CD4-positive, alpha-beta T cell (primary cell): ENCODE results near the gene OR51B2. TPM values are rescaled to one million over a fixed set of nuclear protein-coding genes. Genes with fewer than 3 reads are reported as not detected.

ENCODE experiments used
- ATAC-seq: fragments of 200-7000 bp; cut with Tn5 transposase; one replicate; pipeline ENCODE4 v1.10.0; 2022; ENCODE audit warnings: mild to moderate bottlenecking; ENCODE audit not compliant: poor library complexity
- CTCF ChIA-PET: fragments of 350-600 bp; sonication (Branson Sonifier 250); formaldehyde crosslinking; loops from one replicate; lab custom pipeline; 2021; ENCODE audit warnings: antibody characterized with exemption, inconsistent platforms; lab: Charles Lee
- POLR2A ChIA-PET: fragments of 350-600 bp; sonication (Branson Sonifier 250); formaldehyde crosslinking; loops from one replicate; lab custom pipeline; 2021; ENCODE audit warnings: antibody characterized with exemption, inconsistent platforms; lab: Charles Lee
- DNase-seq, 14 experiments: peaks; one replicate each; pipeline ENCODE4 v3.0.0-alpha.2; 2013 to 2020; ENCODE audit warnings: mixed read lengths in 2 of 14
- H3K27ac ChIP-seq, 2 donors: one replicate each; pipeline versions ENCODE4 v1.5.1 to v1.7.0; 2013; ENCODE audit warnings: low read length in 2 of 2, low read depth in 1 of 2, mild to moderate bottlenecking in 1 of 2
- H3K27me3 ChIP-seq, 2 experiments: 1 replicate in 1 of 2; 2 replicates in 1 of 2; pipeline versions ENCODE4 v1.6.1 to v1.7.0; 2013; ENCODE audit warnings: low read length in 2 of 2, control low read depth in 1 of 2, mild to moderate bottlenecking in 1 of 2, moderate library complexity in 1 of 2; ENCODE audit not compliant: insufficient read depth in 2 of 2, control insufficient read depth in 1 of 2
- H3K36me3 ChIP-seq: one replicate; pipeline ENCODE4 v1.6.1; 2013; ENCODE audit warnings: low read length, control low read depth; ENCODE audit not compliant: insufficient read depth
- H3K4me1 ChIP-seq: one replicate; pipeline ENCODE4 v1.6.1; 2013; ENCODE audit warnings: low read length, control low read depth; ENCODE audit not compliant: insufficient read depth
- H3K4me3 ChIP-seq: one replicate; pipeline ENCODE4 v1.5.1; 2013; ENCODE audit warnings: mild to moderate bottlenecking, low read length, moderate library complexity
- H3K9me3 ChIP-seq, 2 experiments: 1 replicate in 1 of 2; 2 replicates in 1 of 2; pipeline versions ENCODE4 v1.6.1 to v1.7.0; 2013; ENCODE audit warnings: low read length in 2 of 2, mild to moderate bottlenecking in 2 of 2, control low read depth in 1 of 2, moderate library complexity in 1 of 2; ENCODE audit not compliant: control insufficient read depth in 1 of 2, insufficient read depth in 1 of 2
- H3K27ac Mint-ChIP-seq: one replicate; pipeline ENCODE4 v1.8.0; 2020; ENCODE audit warnings: mixed read lengths
- H3K27me3 Mint-ChIP-seq: one replicate; pipeline ENCODE4 v1.8.0; 2021; ENCODE audit warnings: mixed read lengths
- H3K36me3 Mint-ChIP-seq: one replicate; pipeline ENCODE4 v1.8.0; 2021; ENCODE audit warnings: low read depth, mixed read lengths
- H3K4me1 Mint-ChIP-seq: one replicate; pipeline ENCODE4 v1.8.0; 2021; ENCODE audit warnings: low read depth, mixed read lengths
- H3K4me3 Mint-ChIP-seq: one replicate; pipeline ENCODE4 v1.8.0; 2020; ENCODE audit warnings: mild to moderate bottlenecking, mixed read lengths
- H3K9me3 Mint-ChIP-seq: one replicate; pipeline ENCODE4 v1.8.0; 2020; ENCODE audit warnings: mixed read lengths
- CTCF ChIP-seq: fragments of 200-600 bp; IDR thresholded peaks from one replicate; pipeline ENCODE4 v1.8.0; 2022; ENCODE audit warnings: antibody characterized with exemption, mild to moderate bottlenecking
- intact Hi-C, 2 experiments: fragments of 100-400 bp; cut with DNase I in 1 of 2; cut with micrococcal nuclease in 1 of 2; formaldehyde crosslinking; loops; one replicate each; pipeline versions ENCODE4 v1.15.1 to v1.9.0; 2023 to 2025; cut with DNase I, micrococcal nuclease
- polyA plus RNA-seq, 2 donors: library from polyadenylated mRNA; unstranded; fragments of 120-200 nt; gene quantifications; one replicate each; pipeline ENCODE4 v1.2.1, GENCODE V29; 2013
- total RNA-seq, 174 experiments: library from RNA in 2 of 174; stranded (reverse) in 2 of 174; gene quantifications; one replicate each; pipeline ENCODE4 v1.2.3 and lab custom pipeline; 2021 to 2026

OR51B2 gene
- total RNA-seq (not detected), total RNA-seq (lab: John Stamatoyannopoulos, UW) (0 to 0.18 (median 0) reads per million in 172 experiments)
- polyA plus RNA-seq (2013, experiment 1 of 2) = not detected
- polyA plus RNA-seq (2013, experiment 2 of 2) = not detected

- Histone ChIP-seq H3K27ac (no peak within 1 kb of the TSS), H3K27me3 (no peaks in the 10 kb centered on the region), H3K36me3 (no peaks in the 10 kb centered on the region), H3K4me3 (no peak within 1 kb of the TSS), H3K4me1 (no peaks in the 10 kb centered on the region), H3K9me3 (no peaks in the 10 kb centered on the region)
- POLR2A ChIA-PET = no interaction called here
- CTCF ChIA-PET = no interaction called here
- DNase-seq = no peak
- no peak for TF ChIP-seq CTCF
- no peak within 1 kb of the TSS for H3K4me3 Mint-ChIP-seq
- ATAC-seq = no peak
- intact Hi-C loops = no loop called here
- no peaks in the 10 kb centered on the region for H3K27me3 Mint-ChIP-seq
- no peak within 1 kb of the TSS for H3K27ac Mint-ChIP-seq
- H3K9me3 Mint-ChIP-seq = no peaks in the 10 kb centered on the region
- H3K4me1 Mint-ChIP-seq = no peaks in the 10 kb centered on the region
- H3K36me3 Mint-ChIP-seq = no peaks in the 10 kb centered on the region
Observed at GRCh38 chr11:5324197-5324596, at the start of gene OR51B2. Gene OR51B2, minus strand, starts transcription at chr11:5324297. Its CDS starts 0 bp downstream, at chr11:5324297.

- ChIA-PET POLR2A (no interaction called here), CTCF (no interaction called here)
- H3K27ac ChIP-seq = no peak overlapping the region
- H3K4me3 ChIP-seq = no peak overlapping the region
- peaks cover 43% of the 10 kb centered on the region for H3K27me3 Mint-ChIP-seq
- H3K4me1 Mint-ChIP-seq = no peaks in the 10 kb centered on the region
- intact Hi-C loops = no loop called here
- DNase-seq (no peak), ATAC-seq (no peak)
- no peaks in the 10 kb centered on the region for H3K27me3 ChIP-seq
- no peaks in the 10 kb centered on the region for H3K36me3 Mint-ChIP-seq
- TF ChIP-seq CTCF = no peak
- no peaks in the 10 kb centered on the region for H3K4me1 ChIP-seq
- H3K9me3 ChIP-seq = peaks cover 0 to 6% of the 10 kb centered on the region in 2 experiments
- H3K36me3 ChIP-seq = no peaks in the 10 kb centered on the region
- no peak overlapping the region for H3K4me3 Mint-ChIP-seq
- no peak overlapping the region for H3K27ac Mint-ChIP-seq
- H3K9me3 Mint-ChIP-seq = no peaks in the 10 kb centered on the region
Observed at GRCh38 chr11:5369789-5370188, 45.7 kb upstream of the OR51B2 start.

GRCh38 chr11:5368502-5369043 lies 44.5 kb upstream of the OR51B2 start:
- CTCF ChIA-PET = no interaction called here
- peaks cover 43% of the 10 kb centered on the region for H3K27me3 Mint-ChIP-seq
- H3K36me3 ChIP-seq = no peaks in the 10 kb centered on the region
- POLR2A ChIA-PET = no interaction called here
- no peak overlapping the region for H3K4me3 Mint-ChIP-seq
- no peaks in the 10 kb centered on the region for H3K9me3 Mint-ChIP-seq
- H3K27me3 ChIP-seq = no peaks in the 10 kb centered on the region
- ATAC-seq (no peak), DNase-seq (no peak)
- H3K4me1 ChIP-seq = no peaks in the 10 kb centered on the region
- no peaks in the 10 kb centered on the region for H3K36me3 Mint-ChIP-seq
- intact Hi-C loops = no loop called here
- no peak overlapping the region for H3K27ac Mint-ChIP-seq
- no peaks in the 10 kb centered on the region for H3K4me1 Mint-ChIP-seq
- no peak overlapping the region for H3K27ac ChIP-seq
- no peak overlapping the region for H3K4me3 ChIP-seq
- no peak for TF ChIP-seq CTCF
- H3K9me3 ChIP-seq = peaks cover 0 to 4% of the 10 kb centered on the region in 2 experiments
